HG02973 (cell line): Measurements from ENCODE around the gene CRISPLD2.
"Not testable (repeated sequence)": the region's sequence is repeated elsewhere in the genome, so short reads cannot be mapped to it uniquely, and the experiment has no call there.

ENCODE experiments used
- ATAC-seq: cut with Tn5 transposase; IDR thresholded peaks from one replicate; pipeline ENCODE4 v1.9.1; 2021; ENCODE audit warnings: moderate library complexity; ENCODE audit not compliant: unreplicated experiment

Gene CRISPLD2

DNA sequence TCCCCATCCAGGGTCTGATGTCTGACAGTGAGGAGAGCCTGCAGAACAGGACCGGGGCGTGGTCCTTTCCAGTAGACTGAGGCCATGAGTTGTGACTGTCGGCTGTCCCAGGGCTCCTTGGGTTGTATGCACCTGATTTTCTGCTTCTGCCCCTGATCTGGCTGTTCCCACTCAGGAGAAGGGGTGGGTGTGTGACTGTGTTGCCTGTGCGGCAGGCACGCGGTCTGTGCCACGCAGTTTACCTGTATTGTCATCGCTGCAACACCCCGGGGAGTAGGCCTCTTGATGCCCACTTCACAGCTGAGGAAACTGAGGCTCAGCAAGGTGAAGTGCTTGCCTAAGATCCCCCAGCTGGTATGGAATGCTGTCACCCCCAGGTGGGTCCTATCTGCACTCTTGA, 1.4 kb downstream of the CRISPLD2 start:
- ATAC-seq: no peak

DNA sequence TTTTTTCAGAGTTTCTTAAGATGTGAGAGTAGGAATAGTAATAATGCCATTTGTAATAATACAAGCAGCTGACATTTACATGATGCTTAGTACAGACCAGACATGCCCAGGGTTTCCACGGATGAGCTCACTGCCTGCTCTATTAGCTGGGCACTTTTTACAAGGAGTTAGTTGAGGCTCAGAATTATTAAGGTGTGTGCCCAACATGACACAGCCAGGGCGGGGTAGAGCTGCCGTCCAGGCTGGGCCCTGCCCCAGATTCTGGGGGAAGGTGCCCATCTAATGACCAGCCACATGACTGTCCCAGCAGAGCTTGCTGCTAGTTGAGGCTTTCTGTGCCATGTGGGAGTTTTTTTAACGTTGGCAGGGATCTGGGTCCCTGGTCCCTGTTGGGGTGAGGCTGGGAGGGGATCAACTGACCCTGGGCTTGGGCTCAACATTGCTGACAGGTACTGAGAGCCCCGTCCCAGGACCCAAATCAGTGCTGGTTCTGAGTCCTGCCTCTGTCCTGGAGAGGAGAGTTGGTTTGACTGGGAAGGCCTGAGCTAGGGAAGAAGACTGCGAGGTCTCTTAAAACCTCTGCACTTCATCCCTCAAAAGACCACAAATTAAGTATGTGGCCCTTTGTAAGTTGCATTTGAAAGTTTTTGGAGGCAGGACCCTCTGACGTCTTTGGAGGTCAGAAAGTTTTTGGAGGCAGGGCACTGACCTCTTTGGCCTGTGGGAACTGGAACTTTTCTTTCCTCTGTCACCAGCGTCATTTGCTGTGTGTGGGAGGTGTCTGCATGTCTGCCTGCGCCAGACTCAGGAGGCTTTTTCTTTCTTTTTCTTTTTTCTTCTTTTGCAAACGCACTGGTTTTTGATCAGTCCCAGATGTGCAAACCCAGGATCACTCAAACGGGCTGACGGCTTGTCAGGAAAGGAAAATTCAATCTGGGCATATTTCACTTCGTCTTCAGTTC, 2.2 kb downstream of the CRISPLD2 start:
- ATAC-seq: no peak

DNA sequence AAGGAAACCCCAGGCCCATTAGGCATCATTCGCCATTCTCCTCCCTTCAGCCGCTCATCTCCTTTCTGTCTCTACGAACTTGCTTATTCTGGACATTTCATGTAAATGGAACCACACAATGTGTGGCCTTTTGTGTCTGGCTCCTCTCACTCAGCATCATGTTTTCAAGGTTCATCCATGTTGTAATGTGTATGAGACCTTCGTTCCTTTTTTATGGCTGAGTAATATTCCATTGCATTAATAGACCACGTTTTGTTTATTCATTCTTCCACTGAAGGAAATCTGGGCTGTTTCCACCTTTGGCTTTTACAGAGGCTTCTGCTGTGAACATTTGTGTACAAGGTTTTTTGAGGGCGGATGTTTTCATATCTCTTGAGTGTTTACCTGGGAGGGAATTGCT, 3.2 kb downstream of the CRISPLD2 start:
- no peak for ATAC-seq

DNA sequence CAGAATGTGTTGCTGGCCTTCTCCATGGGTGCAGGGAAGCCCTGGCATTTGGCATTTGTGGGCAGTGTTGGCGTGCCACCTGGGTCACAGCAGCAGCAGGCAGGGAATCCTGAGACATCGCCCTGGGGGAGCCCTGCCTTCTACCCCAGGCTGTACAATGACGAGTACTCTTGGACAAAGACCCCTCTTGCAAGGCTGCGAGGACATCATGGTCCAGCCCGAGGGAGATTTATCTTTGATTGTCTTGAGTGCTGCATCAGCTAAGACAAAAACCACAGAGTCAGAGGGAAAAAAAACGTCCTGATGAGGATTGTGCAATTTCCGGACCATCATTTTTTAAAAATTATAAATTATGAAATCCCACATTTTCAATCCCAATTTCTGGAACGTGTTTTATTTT, 3.7 kb downstream of the CRISPLD2 start:
- no peak for ATAC-seq

DNA sequence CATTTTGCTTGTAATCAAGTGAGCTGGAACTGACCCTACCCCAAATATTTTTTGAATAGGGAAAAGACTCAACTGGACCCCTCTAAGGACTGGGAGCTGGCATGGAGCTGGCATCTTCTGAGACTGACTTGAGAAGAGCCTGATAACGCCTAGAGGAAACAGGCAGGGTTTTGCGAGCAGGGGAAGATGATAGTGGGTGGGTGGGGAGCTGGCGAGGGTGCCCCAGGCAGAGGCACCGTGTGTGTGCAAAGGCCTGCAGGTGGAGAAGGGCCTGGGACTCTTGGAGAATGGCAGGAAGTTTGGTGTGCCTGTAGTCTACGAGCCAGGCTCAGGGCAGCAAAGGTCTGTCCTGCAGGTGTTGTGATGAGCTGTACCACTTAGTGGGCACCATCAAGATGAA, 4.1 kb downstream of the CRISPLD2 start:
- no peak for ATAC-seq

DNA sequence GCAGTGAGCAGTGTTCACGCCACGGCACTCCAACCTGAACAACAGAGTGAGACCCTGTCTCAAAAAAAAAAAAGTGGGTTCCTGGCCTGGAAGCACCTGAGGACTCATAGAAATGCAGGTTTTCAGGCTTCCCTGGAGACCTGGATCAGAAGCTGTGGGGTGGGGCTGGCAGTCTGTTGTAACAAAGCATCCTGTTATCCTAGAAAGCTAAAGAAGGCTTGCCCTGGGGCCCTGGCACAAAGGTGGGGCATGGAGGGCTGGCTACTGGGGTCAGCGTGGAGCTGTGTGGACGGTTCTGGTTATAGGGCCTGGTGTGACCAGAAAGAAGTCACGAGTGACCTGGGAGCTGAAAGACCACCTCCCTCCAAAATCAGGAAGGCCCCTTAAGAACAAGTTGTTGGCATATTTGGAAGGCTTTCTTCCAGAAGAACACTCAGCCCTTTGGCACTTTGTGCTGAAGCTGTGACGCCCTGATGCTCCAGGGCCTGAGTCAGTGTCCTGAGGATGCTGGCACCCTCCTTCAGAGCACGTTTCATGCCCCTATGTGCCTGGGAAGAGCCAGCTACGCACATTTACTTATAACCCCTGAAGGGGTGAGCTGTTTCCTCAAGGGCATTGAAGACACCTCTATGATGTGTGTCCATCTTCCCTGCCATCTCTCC, 6.2 kb downstream of the CRISPLD2 start:
- no peak for ATAC-seq

DNA sequence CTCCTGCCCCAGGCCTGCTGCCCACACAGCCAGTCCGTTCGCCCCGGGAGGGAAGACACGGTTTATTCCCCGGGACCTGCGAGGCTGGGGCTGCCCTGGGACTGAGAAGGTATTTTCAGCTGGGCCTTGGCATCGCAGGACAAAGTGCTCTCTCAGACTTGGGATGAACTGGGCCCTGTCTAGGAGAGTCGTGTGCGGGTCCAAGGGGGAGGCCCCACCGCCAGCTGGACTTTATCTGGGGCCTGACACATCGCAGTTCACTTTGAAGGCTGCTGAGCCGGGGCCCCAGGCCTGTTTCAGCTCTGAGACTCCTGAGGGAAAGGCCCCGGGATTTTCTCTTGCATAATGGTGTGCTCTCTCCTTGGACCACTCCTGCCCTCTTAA, 6.8 kb downstream of the CRISPLD2 start:
- ATAC-seq: no peak

DNA sequence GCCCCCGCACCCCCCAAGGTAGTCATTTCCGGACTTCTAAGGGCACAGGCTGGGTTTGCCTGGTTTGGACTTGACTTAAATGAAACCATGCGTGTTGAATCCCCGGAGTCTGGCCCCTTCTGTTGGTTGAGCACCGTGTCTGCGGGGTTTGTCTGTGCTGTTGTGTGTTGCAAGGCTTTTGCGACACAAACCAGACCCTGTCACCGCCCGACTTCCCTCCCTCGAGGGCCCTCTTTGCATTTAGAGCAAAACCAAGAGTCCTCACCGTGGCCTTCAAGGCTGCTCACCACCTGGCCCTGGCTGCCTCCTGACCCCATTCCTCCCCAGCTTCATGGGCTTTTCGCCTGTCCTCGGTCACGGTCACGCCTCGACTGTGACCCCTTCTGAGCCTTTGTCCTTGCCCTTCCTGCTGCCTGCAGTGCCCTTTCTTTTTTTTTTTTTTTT, 7.4 kb downstream of the CRISPLD2 start:
- no peak for ATAC-seq

DNA sequence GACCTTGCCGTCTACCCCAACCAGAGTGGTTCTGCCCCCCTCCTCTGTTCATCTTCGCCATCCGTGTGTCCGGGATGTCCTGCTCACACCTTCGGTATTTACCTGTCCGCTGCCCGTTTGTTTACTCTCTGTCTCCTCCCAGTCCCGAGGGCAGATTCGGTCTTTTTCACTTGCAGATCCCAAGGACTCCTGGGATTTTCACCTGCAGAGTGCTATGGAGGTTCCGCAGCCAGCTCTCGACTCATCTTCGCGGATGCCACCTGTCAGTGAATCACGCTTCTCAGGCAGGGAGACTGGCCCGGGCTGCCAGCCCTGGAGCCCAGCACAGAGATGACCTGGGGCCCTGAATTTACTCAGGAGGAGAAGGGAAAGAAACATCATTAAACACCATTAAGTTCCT, 8.1 kb downstream of the CRISPLD2 start:
- ATAC-seq: no peak

DNA sequence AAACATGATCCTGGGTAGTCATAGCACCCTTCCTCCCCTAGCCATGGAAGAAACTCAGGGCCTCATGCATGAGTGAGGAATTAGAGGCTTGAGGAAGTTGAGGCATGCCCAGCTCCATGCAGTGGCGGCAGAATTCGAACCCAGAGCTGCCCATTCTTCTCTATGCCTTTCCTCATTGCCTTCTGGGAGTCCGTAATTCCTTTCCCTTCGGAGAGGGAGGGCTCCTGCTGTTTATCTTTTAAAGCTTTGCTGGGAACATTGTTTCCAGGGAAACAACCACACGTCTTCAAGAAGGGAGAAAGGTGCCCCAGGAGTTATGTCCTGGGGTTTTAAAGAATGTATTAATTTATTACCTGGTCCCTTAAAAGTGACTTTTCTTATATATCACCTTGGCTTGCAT, 8.5 kb downstream of the CRISPLD2 start:
- no peak for ATAC-seq

DNA sequence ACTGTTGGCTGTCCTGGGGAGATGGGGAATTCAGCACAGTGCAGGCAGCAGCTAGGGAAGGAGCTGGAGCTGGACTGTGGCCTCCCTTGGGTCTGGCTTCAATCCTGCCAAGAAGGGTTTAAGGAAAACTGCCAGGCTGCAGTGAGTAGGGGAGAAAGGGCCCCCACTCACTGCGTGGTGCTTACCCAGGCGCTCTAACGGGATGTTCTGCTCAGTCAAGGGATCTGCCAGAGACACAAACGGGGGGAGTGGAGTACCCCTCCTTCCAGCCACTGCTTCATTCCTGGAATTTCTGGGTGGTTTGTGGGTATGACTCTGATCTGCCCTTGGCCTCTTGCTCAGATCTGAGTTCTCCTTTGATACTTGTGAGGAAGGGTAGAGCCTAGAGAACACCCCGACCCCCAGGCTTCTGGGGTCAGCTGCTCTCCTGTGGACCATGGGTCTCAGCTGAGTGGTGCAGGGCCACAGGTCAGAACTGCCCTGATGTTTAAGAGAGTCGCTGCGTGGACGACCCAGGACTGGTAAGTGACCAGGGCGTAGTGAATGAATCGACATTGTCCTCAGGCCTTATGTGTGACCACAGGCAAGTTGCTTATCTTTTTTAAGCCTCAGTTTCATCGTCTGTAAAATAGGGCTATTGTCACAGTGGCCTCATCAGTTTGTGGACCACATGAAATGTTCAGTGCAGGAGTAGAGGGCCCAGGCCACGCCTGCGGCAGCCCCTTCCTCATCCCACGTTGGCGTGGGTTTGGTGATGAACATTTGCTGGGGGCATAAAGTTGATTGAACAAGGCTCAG, 9.6 kb downstream of the CRISPLD2 start:
- ATAC-seq: no peak

DNA sequence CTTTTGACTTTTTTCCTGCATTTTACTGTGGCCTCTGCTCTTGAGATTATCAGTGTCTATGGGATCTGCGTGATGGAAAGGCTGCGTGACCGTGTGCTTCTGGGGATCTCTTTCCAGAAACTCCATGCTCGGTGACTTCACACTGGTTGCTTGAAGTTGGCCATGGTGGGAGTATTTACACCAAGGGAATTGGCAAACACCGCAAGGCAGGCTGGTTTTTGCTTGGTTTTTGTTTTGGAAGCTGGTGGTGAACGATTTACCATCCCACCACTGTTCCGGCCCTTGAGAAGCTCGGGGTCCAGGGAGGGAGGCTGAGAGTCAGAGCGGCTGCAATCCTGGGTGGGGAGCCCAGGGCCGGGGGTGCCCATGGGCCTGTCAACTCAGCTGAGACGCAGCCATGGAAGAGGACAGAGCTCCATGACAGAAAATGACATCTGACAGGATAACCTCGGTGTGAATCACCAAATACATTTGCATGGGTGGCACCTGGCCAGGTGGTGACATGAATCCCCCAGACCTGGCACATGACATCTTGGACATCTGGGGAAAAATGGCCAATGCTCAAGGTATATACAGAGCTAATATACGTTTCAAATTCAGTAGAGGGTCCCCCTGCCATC, 11.1 kb downstream of the CRISPLD2 start:
- no peak for ATAC-seq

DNA sequence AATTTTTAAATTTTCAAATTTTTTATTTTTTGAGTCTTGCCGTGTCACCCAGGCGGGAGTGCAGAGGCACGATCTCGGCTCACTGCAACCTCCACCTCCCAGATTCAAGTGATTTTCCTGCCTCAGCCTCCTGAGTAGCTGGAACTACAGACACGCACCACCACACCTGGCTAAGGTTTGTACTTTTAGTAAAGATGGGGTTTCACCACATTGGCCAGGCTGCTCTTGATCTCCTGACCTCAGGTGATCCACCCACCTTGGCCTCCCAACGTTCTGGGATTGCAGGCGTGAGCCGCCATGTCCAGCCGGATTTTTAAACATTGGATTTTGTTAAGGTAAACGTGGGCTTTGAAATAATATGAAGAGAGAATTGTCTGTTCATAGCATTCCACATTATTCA, 11.9 kb downstream of the CRISPLD2 start:
- ATAC-seq: not testable (repeated sequence)

DNA sequence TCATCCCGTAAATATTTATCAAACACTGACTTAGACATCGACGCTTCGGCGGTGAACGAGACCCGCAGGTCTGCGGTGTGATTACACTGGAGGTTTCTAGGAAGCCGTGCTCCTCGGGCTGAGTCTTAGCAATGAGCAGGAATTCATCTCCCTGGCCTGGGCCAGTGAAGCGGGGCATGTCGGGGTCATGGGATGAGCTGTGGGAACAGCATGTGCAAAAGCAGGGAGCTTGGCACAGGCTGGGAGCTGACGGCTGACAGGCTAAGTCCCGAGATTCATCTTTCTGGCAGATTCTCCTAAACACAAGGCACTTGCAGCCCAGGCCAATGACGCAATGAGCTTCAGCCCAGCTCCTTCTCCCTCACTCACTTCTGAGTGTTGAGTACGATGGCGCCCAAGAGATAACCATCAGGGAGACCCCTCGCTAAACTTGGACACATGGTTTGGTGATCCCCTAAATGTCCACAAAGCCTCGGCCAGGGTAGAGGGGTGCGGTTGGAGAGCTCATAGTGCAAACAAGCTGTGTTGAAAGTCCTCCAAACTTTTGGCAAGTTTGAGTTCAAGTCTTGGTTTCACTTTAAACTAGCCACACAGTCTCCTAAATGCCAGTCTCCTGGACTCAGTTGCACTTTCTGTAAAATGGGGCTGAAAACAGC, 12.8 kb downstream of the CRISPLD2 start:
- no peak for ATAC-seq

DNA sequence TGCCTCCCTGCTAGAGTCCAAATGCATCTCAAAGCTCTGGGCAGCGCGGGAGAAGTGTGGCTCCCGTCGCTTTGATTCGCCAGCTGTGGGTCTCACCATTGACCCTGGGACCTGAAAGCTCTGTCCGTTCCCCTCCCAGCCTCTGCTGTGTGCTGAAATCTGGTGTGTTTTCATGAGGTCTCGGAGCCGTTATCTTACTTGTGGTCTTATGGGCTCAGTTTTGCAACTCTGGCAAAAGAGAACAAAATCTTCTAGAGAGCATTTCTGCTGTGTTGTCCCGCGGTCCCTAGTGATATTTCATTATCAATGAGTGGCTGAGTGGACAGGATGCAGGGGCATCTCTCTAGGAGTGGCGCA, 13.3 kb downstream of the CRISPLD2 start:
- ATAC-seq: no peak

DNA sequence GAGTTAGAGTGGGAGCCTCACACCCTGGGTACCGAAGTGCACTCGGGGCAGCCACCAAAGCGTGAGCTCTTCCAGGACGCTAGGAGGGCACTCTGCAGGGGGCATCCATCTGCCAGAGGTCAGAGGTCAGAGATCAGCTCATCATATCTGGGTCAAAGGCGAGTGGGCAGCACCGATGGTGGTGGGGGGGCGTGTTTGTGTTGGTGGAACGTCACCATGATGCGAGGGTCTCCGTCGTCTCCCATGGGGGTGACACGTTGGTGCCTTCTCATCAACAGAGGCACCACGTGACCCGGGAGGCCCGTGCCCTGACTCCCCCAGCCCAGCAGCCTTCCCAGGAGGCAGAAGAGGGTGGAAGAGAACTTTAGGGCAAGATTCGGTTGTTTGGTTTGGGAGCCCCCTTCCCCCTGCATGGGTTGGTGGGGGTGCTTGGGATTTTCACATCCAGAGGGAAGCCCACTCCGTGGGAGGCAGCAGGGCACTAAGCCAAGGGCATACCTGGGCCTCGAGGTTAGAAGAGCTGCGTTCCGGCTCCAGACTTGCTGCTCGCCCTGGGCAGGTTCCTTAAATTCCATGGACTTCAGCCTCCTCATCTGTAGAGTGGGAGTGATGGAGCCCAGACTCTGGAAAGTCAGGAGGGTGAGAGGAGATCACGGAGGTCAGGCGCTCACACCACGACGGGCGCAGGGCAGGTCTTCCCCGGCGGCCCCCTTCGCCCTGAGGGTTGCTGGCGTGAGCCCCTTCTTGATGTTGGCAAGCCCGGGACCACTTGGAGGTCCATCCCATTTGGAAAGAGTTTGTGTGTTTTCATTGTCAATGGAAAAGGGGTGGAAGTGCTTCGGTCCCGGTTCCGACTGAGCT, 14.0 kb downstream of the CRISPLD2 start:
- no peak for ATAC-seq

DNA sequence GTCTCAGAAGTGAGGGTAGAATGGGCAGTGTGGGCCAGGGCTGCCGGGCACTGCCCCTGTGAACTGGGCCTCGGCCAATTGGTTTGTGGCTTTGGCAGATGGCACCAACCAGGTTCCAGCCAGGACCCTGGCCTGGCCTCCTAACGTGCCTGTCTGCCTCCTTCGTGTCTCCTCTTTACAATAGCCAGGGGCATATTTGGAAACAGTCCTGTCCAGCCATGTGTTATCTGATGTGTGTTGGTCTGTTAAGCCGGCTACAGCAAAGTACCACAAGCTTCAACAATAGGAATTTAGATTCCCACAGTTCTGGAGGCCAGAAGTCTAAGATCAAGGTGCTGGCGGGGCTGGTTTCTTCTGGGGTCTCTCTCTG, 14.6 kb downstream of the CRISPLD2 start:
- no peak for ATAC-seq

DNA sequence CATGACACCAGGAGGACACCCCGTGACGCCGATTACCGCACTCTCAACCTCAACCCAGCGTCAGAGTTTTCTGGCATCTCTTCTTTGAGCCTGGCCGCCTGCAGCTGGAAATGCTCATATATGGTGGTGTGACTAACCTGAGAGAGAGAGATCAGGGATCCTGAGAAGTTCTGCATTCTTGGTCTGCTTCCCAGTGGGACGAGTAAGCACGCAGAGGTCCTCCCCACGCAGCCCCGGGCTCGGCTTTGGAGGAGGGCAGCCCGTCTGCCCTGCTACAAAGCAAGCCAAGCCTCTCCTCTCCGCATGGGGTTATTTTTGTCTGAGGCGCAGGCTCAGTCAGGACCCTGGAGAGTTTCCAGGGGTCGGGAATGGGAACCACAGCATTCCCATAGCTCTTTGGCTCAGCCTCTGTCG, 16.5 kb downstream of the CRISPLD2 start:
- ATAC-seq: no peak

DNA sequence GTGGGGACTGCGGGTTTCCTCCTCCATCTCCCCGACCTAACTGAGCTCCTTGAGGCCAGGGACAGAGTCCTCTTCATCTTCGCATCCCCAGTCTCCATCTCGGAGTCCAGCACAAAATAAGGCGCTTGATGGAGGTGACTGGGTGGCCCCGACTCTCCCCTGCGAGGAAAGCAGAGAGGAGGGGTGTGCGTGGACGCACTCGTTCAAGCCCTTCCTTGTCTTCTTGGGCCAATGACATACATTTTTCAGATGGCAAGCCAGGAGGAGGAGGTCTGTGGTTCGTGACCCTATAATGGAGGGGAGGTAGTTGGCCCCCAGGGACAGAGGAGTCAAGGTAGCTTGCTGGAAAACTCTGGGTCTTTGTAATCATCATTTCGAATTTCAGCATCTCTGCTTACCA, 17.2 kb downstream of the CRISPLD2 start:
- no peak for ATAC-seq
